IMR-90 (cell line): Measurements from ENCODE around the gene PRKCH. TPM values are rescaled to one million over a fixed set of nuclear protein-coding genes. Genes with fewer than 3 reads are reported as not detected.

ENCODE experiments used
- ATAC-seq: fragments of 200-7000 bp; cut with Tn5 transposase; 2 replicates; pipeline ENCODE4 v1.9.1; 2020; ENCODE audit warnings: low read depth, mild to moderate bottlenecking, moderate library complexity
- BruUV-seq: library from RNA; stranded (reverse); fragments of 400-500 nt; replicated peaks from 2 replicates; lab custom pipeline; 2021; lab: Mats Ljungman, UMichigan
- CTCF ChIA-PET: fragments of 300-600 bp; formaldehyde crosslinking; extraction: SDS; loops from one replicate; lab custom pipeline; 2021; ENCODE audit warnings: antibody characterized with exemption; lab: Yijun Ruan, JAX
- POLR2A ChIA-PET: fragments of 300-600 bp; sonication (Branson Sonifier 250); formaldehyde crosslinking; loops from one replicate; lab custom pipeline; 2022; ENCODE audit warnings: antibody characterized with exemption; ENCODE audit not compliant: unreplicated experiment; lab: Charles Lee
- DNase-seq: peaks from one replicate; pipeline ENCODE4 v3.0.0; 2013
- H2AFZ ChIP-seq: replicated peaks from 2 replicates; pipeline ENCODE3; 2013; ENCODE audit warnings: low read length, mild to moderate bottlenecking; ENCODE audit not compliant: poor library complexity
- H2AK5ac ChIP-seq: 2 replicates; pipeline ENCODE4 v1.6.1; 2013; ENCODE audit warnings: low read depth, low read length, inconsistent platforms
- H2AK9ac ChIP-seq: replicated peaks from 2 replicates; pipeline ENCODE3; 2013; ENCODE audit warnings: mild to moderate bottlenecking, low read depth, low read length, moderate library complexity; ENCODE audit not compliant: poor library complexity
- H2BK120ac ChIP-seq: 2 replicates; pipeline ENCODE4 v1.6.1; 2013; ENCODE audit warnings: low read depth, low read length, inconsistent platforms
- H2BK15ac ChIP-seq: 3 replicates; pipeline ENCODE4 v1.6.1; 2013; ENCODE audit warnings: low read depth, low read length, inconsistent platforms
- H2BK20ac ChIP-seq: 2 replicates; pipeline ENCODE4 v1.6.1; 2013; ENCODE audit warnings: low read depth, mild to moderate bottlenecking, inconsistent platforms, low read length, moderate library complexity
- H2BK5ac ChIP-seq: 2 replicates; pipeline ENCODE4 v1.6.1; 2013; ENCODE audit warnings: mild to moderate bottlenecking, low read depth, low read length, inconsistent platforms; ENCODE audit not compliant: poor library complexity, severe bottlenecking
- H3K14ac ChIP-seq: replicated peaks from 2 replicates; pipeline ENCODE4 v1.6.1; 2013; ENCODE audit warnings: low read depth, low read length, inconsistent platforms
- H3K18ac ChIP-seq: 2 replicates; pipeline ENCODE4 v1.6.1; 2013; ENCODE audit warnings: low read depth, low read length, control low read depth
- H3K23ac ChIP-seq: 2 replicates; pipeline ENCODE4 v1.6.1; 2013; ENCODE audit warnings: low read depth, low read length, inconsistent platforms
- H3K27ac ChIP-seq: 2 replicates; pipeline ENCODE4 v1.5.1; 2013; ENCODE audit warnings: mild to moderate bottlenecking, control low read depth, low read length; ENCODE audit not compliant: insufficient read depth
- H3K27me3 ChIP-seq: 2 replicates; pipeline ENCODE4 v1.6.1; 2013; ENCODE audit warnings: low read length; ENCODE audit not compliant: control insufficient read depth, insufficient read depth
- H3K36me3 ChIP-seq: 2 replicates; pipeline ENCODE4 v1.6.1; 2013; ENCODE audit warnings: low read length, mixed read lengths; ENCODE audit not compliant: control insufficient read depth, insufficient read depth
- H3K4ac ChIP-seq: 2 replicates; pipeline ENCODE4 v1.6.1; 2013; ENCODE audit warnings: low read depth, low read length, inconsistent platforms
- H3K4me1 ChIP-seq: 2 replicates; pipeline ENCODE4 v1.6.1; 2013; ENCODE audit warnings: low read length, mixed read lengths; ENCODE audit not compliant: control insufficient read depth, insufficient read depth
- H3K4me2 ChIP-seq: 2 replicates; pipeline ENCODE4 v1.6.1; 2013; ENCODE audit warnings: low read depth, mild to moderate bottlenecking, control low read depth, low read length, moderate library complexity
- H3K4me3 ChIP-seq: 2 replicates; pipeline ENCODE4 v1.5.1; 2013; ENCODE audit warnings: low read depth, mild to moderate bottlenecking, control low read depth, low read length, moderate library complexity; ENCODE audit not compliant: insufficient read depth
- H3K56ac ChIP-seq: 2 replicates; pipeline ENCODE4 v1.6.1; 2013; ENCODE audit warnings: low read length, inconsistent platforms; ENCODE audit not compliant: insufficient read depth; ENCODE audit errors: extremely low read depth
- H3K79me1 ChIP-seq, 2 experiments: 2 replicates each; pipeline ENCODE4 v1.6.1; 2013; ENCODE audit warnings: low read length in 2 of 2, inconsistent platforms in 1 of 2, low read depth in 1 of 2
- H3K9ac ChIP-seq: 2 replicates; pipeline ENCODE4 v1.6.1; 2013; ENCODE audit warnings: low read depth, low read length, control low read depth
- H3K9me1 ChIP-seq: 2 replicates; pipeline ENCODE4 v1.6.1; 2013; ENCODE audit warnings: low read length, inconsistent platforms; ENCODE audit not compliant: insufficient read depth
- H3K9me3 ChIP-seq: 2 replicates; pipeline ENCODE4 v1.6.1; 2013; ENCODE audit warnings: low read length; ENCODE audit not compliant: control insufficient read depth, insufficient read depth
- H4K20me1 ChIP-seq: 2 replicates; pipeline ENCODE4 v1.6.1; 2013; ENCODE audit warnings: low read length, inconsistent platforms; ENCODE audit not compliant: insufficient read depth
- H4K5ac ChIP-seq: 2 replicates; pipeline ENCODE4 v1.6.1; 2013; ENCODE audit warnings: mild to moderate bottlenecking, low read depth, low read length, control low read depth
- H4K8ac ChIP-seq, 2 experiments: 2 replicates each; pipeline ENCODE4 v1.6.1; 2013; ENCODE audit warnings: low read depth in 2 of 2, low read length in 2 of 2, control low read depth in 1 of 2, inconsistent platforms in 1 of 2
- H4K91ac ChIP-seq: 2 replicates; pipeline ENCODE4 v1.6.1; 2013; ENCODE audit warnings: low read depth, low read length, inconsistent platforms; ENCODE audit not compliant: insufficient read depth
- BHLHE40 ChIP-seq: fragments of 150-350 bp; IDR thresholded peaks from 2 replicates; pipeline ENCODE4 v1.6.1; 2016; ENCODE audit warnings: mild to moderate bottlenecking, low read depth, low read length
- CHD1 ChIP-seq: IDR thresholded peaks from 2 replicates; pipeline ENCODE4 v1.6.1; 2012; ENCODE audit warnings: low read depth, low read length, improper control_type of control experiment
- FOS ChIP-seq: fragments of 150-350 bp; IDR thresholded peaks from 2 replicates; pipeline ENCODE4 v1.6.1; 2016; ENCODE audit warnings: low read depth, low read length
- MAZ ChIP-seq: IDR thresholded peaks from 2 replicates; pipeline ENCODE4 v1.6.1; 2012; ENCODE audit warnings: low read depth, mild to moderate bottlenecking, low read length, improper control_type of control experiment, moderate library complexity, borderline replicate concordance
- MXI1 ChIP-seq: IDR thresholded peaks from 2 replicates; pipeline ENCODE4 v1.6.1; 2012; ENCODE audit warnings: low read depth, mild to moderate bottlenecking, low read length, moderate library complexity, borderline replicate concordance
- NFE2L2 ChIP-seq: fragments of 150-350 bp; IDR thresholded peaks from 2 replicates; pipeline ENCODE4 v1.6.1; 2016; ENCODE audit warnings: low read depth, mild to moderate bottlenecking, low read length
- RAD21 ChIP-seq: IDR thresholded peaks from 2 replicates; pipeline ENCODE4 v1.6.1; 2012; ENCODE audit warnings: low read length, improper control_type of control experiment
- RCOR1 ChIP-seq: IDR thresholded peaks from 2 replicates; pipeline ENCODE4 v1.6.1; 2012; ENCODE audit warnings: mild to moderate bottlenecking, low read length, improper control_type of control experiment; ENCODE audit not compliant: insufficient replicate concordance
- RFX5 ChIP-seq: IDR thresholded peaks from 2 replicates; pipeline ENCODE4 v1.8.0; 2012; ENCODE audit warnings: low read depth, mild to moderate bottlenecking, low read length, moderate library complexity
- SMC3 ChIP-seq: fragments of 150-350 bp; IDR thresholded peaks from 2 replicates; pipeline ENCODE4 v1.6.1; 2016; ENCODE audit warnings: low read depth, mild to moderate bottlenecking, antibody characterized with exemption, low read length, moderate library complexity
- WGBS, 2 experiments: methylation state at CpG; one replicate each; pipeline versions ENCODE4 v1.1.5 to v1.1.7; 2013; ENCODE audit warnings: missing lambda C conversion rate in 2 of 2; ENCODE audit not compliant: insufficient read length in 1 of 2; ENCODE audit errors: extremely low coverage in 2 of 2; 5-methylcytosine and 5-hydroxymethylcytosine counted together
- dilution Hi-C: fragments of 300-500 bp; cut with HindIII; formaldehyde crosslinking; loops from one replicate; pipeline ENCODE4 v1.14.3; 2018; ENCODE audit warnings: low sequenced_read_pairs; ENCODE audit not compliant: unreplicated experiment
- in situ Hi-C: fragments of 300-500 bp; cut with MboI; formaldehyde crosslinking; loops from 3 replicates; pipeline ENCODE4 v1.14.3; 2019; ENCODE audit warnings: low sequenced_read_pairs, inconsistent platforms, mixed read lengths
- intact Hi-C: fragments of 100-400 bp; cut with micrococcal nuclease; formaldehyde crosslinking; loops from 2 replicates; pipeline ENCODE4 v1.10.0; 2022
- polyA plus RNA-seq, 3 experiments: library from polyadenylated mRNA; depleted of rRNA; stranded (reverse); fragments of >200 nt; gene quantifications; 2 replicates each; pipeline ENCODE4 v1.2.3, GENCODE V29; 2012; ENCODE audit warnings: low replicate concordance in 1 of 3
- total RNA-seq: library from RNA; depleted of rRNA; stranded (reverse); fragments of >200 nt; gene quantifications from 2 replicates; pipeline ENCODE4 v1.2.3, GENCODE V29; 2012
- TF ChIP-seq, protein P1 (sequence below): fragments of 150-350 bp; IDR thresholded peaks from 2 replicates; pipeline ENCODE4 v1.6.1; 2016; ENCODE audit warnings: low read depth, mild to moderate bottlenecking, low read length, moderate library complexity, borderline replicate concordance
- TF ChIP-seq, protein P2 (sequence below): conservative IDR thresholded peaks from 2 replicates; pipeline ENCODE4 v1.5.1; 2012; ENCODE audit warnings: mild to moderate bottlenecking, low read depth, low read length, improper control_type of control experiment

Gene PRKCH
- total and polyA plus RNA-seq, 2 of the 4 experiments (the other 2 are of a cell fraction) = 1.6 to 2.3 TPM

DNA sequence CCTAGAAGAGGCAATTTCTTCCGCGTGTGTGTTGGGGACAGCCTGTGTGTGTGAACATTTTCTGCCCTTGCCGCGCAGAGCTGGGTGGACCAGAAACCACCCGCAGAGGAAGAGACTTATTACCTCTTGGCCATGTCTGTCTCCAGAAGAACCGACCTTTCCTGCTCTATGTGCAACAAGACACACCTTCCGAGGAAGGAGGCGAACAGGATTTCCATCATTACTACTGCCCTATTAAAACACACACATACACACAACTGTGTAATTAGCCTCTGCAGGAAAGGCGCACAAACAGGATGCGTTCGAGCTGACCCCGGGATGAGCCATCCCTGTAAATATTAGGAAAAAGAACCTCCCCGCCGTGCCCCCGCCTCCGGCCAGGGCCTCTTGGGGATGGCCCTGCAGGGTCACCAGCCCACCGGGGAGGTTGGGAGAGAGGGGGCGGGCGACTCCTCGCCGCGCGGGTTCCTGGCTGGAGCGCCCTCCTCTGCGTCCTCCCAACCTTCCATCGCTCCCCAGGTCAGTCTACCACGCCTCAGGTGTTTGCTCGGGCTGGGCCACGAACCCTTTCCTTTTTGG, 484 bp upstream of the PRKCH start:
- Histone ChIP-seq H4K20me1 (no peaks in the 10 kb centered on the region), H3K4me2 (peak overlapping the region; percentile 55), H3K4me1 (no peaks in the 10 kb centered on the region; the same call in 1 of the 2 replicates), H3K79me1 (no peaks in the 10 kb centered on the region), H2AK9ac (no peak overlapping the region), H3K9me3 (peaks cover 5% of the 10 kb centered on the region; the same call in 1 of the 2 replicates), H3K27me3 (peaks cover 59% of the 10 kb centered on the region), H3K56ac (no peak overlapping the region), H2BK15ac (no peak overlapping the region), H3K4ac (no peak overlapping the region), H3K4me3 (peak overlapping the region; percentile 39), H2BK5ac (no peak overlapping the region), H2AFZ (peak overlapping the region; percentile 91), H4K8ac (no peak overlapping the region), H2BK20ac (no peak overlapping the region), H3K27ac (no peak overlapping the region), H3K36me3 (no peaks in the 10 kb centered on the region), H4K5ac (no peak overlapping the region), H4K91ac (no peak overlapping the region), H2BK120ac (no peak overlapping the region), H2AK5ac (no peak overlapping the region), H3K9ac (no peak overlapping the region), H3K18ac (no peak overlapping the region), H3K23ac (no peak overlapping the region; the same call in 1 of the 2 replicates), H3K14ac (no peak overlapping the region), H3K9me1 (no peaks in the 10 kb centered on the region)
- ATAC-seq = no peak
- DNase-seq = no peak
- dilution Hi-C loops = no loop called here
- no TSS peak for BruUV-seq
- intact Hi-C loops = no loop called here
- no peak for TF ChIP-seq SMC3
- TF ChIP-seq MXI1 = no peak
- no peak for TF ChIP-seq BHLHE40
- no peak for TF ChIP-seq CHD1
- TF ChIP-seq RCOR1 = no peak
- TF ChIP-seq RAD21 = no peak
- TF ChIP-seq RFX5 = no peak
- TF ChIP-seq FOS = no peak
- no peak for TF ChIP-seq MAZ
- TF ChIP-seq, protein P1, sequence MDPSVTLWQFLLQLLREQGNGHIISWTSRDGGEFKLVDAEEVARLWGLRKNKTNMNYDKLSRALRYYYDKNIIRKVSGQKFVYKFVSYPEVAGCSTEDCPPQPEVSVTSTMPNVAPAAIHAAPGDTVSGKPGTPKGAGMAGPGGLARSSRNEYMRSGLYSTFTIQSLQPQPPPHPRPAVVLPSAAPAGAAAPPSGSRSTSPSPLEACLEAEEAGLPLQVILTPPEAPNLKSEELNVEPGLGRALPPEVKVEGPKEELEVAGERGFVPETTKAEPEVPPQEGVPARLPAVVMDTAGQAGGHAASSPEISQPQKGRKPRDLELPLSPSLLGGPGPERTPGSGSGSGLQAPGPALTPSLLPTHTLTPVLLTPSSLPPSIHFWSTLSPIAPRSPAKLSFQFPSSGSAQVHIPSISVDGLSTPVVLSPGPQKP = no peak
- no peak for TF ChIP-seq NFE2L2
- TF ChIP-seq, protein P2, sequence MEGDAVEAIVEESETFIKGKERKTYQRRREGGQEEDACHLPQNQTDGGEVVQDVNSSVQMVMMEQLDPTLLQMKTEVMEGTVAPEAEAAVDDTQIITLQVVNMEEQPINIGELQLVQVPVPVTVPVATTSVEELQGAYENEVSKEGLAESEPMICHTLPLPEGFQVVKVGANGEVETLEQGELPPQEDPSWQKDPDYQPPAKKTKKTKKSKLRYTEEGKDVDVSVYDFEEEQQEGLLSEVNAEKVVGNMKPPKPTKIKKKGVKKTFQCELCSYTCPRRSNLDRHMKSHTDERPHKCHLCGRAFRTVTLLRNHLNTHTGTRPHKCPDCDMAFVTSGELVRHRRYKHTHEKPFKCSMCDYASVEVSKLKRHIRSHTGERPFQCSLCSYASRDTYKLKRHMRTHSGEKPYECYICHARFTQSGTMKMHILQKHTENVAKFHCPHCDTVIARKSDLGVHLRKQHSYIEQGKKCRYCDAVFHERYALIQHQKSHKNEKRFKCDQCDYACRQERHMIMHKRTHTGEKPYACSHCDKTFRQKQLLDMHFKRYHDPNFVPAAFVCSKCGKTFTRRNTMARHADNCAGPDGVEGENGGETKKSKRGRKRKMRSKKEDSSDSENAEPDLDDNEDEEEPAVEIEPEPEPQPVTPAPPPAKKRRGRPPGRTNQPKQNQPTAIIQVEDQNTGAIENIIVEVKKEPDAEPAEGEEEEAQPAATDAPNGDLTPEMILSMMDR = no peak
- POLR2A ChIA-PET = no interaction called here
- CTCF ChIA-PET = no interaction called here
- WGBS, 2 experiments = 7% methylated on average over 3 of the region's 29 CpGs; no CpG with 5 or more reads in 1 of the 2 experiments
- in situ Hi-C loops = no loop called here
